ENCODE results near the gene YIF1A. TPM values are rescaled to one million over a fixed set of nuclear protein-coding genes. Genes with fewer than 3 reads are reported as not detected.

The YIF1A gene
- total and polyA plus RNA-seq, 2 donors (not counting 3 experiments of a cell fraction or from before 2014, with no cell fraction given), result 104 to 271 TPM

DNA sequence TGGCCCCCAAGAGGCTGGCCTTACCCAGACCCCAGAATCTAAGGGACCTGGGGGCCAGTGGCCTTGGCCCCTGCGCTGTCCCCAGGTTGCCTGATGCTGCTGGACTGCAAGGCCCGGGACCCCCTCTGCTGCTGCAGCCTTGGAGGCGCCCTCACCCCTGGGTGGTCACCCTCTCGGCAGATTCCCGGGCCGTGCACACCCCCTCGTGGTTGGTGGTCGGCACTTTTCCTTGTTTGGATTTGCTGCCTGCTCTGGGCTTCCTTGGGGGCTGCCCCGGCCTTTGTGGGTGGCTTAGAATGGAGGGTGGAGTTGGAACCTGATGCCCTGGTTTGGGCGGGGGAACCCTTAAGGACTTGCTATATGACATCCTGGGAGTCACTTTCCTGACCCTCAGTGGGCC, 42.0 kb upstream of the YIF1A start:
- Histone ChIP-seq H3K27ac (ENCODE audit: insufficient read depth, low read depth, low read length) (no peak overlapping the region), H4K20me1 (replicated peaks; ENCODE audit: control insufficient read depth, extremely low read depth, insufficient read depth, low read length) (no peaks in the 10 kb centered on the region), H2AFZ (ENCODE audit: low read depth, low read length) (no peak overlapping the region), H3K9me1 (replicated peaks; ENCODE audit: control insufficient read depth, extremely low read depth, insufficient read depth, low read length) (no peaks in the 10 kb centered on the region), H3K79me2 (ENCODE audit: control insufficient read depth, insufficient read depth, low read length) (no peaks in the 10 kb centered on the region), H3K27me3 (ENCODE audit: control insufficient read depth in 2 of 2, insufficient read depth in 2 of 2, low read length in 2 of 2) (no peaks in the 10 kb centered on the region), H3K4me3 (replicated peaks in 1 of 3; ENCODE audit: insufficient read depth in 1 of 3, low read depth in 1 of 3, low read length in 3 of 3) (no peak overlapping the region), H3K9me3 (replicated peaks; ENCODE audit: control insufficient read depth, insufficient read depth, low read length) (no peaks in the 10 kb centered on the region), H3K4me1 (ENCODE audit: control insufficient read depth, extremely low read depth, insufficient read depth, low read length) (peaks cover 14% of the 10 kb centered on the region), H3K36me3 (ENCODE audit: control insufficient read depth in 2 of 2, extremely low read depth in 1 of 2, insufficient read depth in 2 of 2, low read length in 2 of 2) (no peaks in the 10 kb centered on the region), H3K4me2 (ENCODE audit: insufficient read depth, low read length) (no peak overlapping the region), H3K9ac (replicated peaks; ENCODE audit: extremely low read depth, insufficient read depth, low read length) (no peak overlapping the region)
- TF ChIP-seq FOS (IDR thresholded peaks at IDR 0.05; ENCODE audit: borderline replicate concordance, insufficient read depth, low read length) (no peak), EZH2 (IDR thresholded peaks at IDR 0.05; ENCODE audit: borderline replicate concordance, low read depth, low read length, severe bottlenecking) (no peak), MYC (IDR thresholded peaks at IDR 0.05; ENCODE audit: low read depth, low read length) (no peak), POLR2A (IDR thresholded peaks at IDR 0.05; ENCODE audit: low read depth, low read length) (no peak), POLR2AphosphoS5 (IDR thresholded peaks at IDR 0.05; ENCODE audit: insufficient read depth, low read depth, low read length) (no peak), GATA2 (IDR thresholded peaks at IDR 0.05; ENCODE audit: insufficient read depth, insufficient read length, low read depth, low read length) (no peak), JUN (IDR thresholded peaks at IDR 0.05; ENCODE audit: borderline replicate concordance, insufficient read depth, insufficient read length, low read depth) (no peak)
- TF ChIP-seq, protein P1, sequence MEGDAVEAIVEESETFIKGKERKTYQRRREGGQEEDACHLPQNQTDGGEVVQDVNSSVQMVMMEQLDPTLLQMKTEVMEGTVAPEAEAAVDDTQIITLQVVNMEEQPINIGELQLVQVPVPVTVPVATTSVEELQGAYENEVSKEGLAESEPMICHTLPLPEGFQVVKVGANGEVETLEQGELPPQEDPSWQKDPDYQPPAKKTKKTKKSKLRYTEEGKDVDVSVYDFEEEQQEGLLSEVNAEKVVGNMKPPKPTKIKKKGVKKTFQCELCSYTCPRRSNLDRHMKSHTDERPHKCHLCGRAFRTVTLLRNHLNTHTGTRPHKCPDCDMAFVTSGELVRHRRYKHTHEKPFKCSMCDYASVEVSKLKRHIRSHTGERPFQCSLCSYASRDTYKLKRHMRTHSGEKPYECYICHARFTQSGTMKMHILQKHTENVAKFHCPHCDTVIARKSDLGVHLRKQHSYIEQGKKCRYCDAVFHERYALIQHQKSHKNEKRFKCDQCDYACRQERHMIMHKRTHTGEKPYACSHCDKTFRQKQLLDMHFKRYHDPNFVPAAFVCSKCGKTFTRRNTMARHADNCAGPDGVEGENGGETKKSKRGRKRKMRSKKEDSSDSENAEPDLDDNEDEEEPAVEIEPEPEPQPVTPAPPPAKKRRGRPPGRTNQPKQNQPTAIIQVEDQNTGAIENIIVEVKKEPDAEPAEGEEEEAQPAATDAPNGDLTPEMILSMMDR (IDR thresholded peaks at IDR 0.05; ENCODE audit: extremely low read depth in 1 of 2, insufficient read depth in 1 of 2, low read depth in 1 of 2, low read length in 2 of 2), result no peak
- TF ChIP-seq, protein P2, sequence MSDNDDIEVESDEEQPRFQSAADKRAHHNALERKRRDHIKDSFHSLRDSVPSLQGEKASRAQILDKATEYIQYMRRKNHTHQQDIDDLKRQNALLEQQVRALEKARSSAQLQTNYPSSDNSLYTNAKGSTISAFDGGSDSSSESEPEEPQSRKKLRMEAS (IDR thresholded peaks at IDR 0.05; ENCODE audit: insufficient read depth, insufficient read length), result no peak
- dilution Hi-C loops (cut with MboI; ENCODE audit: extremely low pct_ligation_motif_present, low sequenced_read_pairs), result no loop called here
- POLR2A ChIA-PET, result no interaction called here
- no TSS peak for BruUV-seq (replicated peaks)
- DNase-seq (ENCODE audit: low read depth, low spot score), result no peak
- no peak for FAIRE-seq
- intact Hi-C loops (cut with micrococcal nuclease), result no loop called here
- CTCF ChIA-PET, result interaction anchor here (8.7 kb wide), 1 partner anchor 17 kb away, joined by 225 read pairs; the partner anchor contains the start of gene CD248
